Tongue (tissue), 2 donors: ENCODE measurements around the gene YY1. TPM values are rescaled to one million over a fixed set of nuclear protein-coding genes. Genes with fewer than 3 reads are reported as not detected.

Experiments
- DNase-seq: peaks from one replicate; pipeline ENCODE4 v3.0.0-alpha.2; 2015
- total RNA-seq: library from RNA; depleted of rRNA; stranded (reverse); fragments of >200 nt; gene quantifications from one replicate; pipeline ENCODE4 v1.2.3, GENCODE V29; 2014

YY1 gene
- total RNA-seq, 1 donor from 2014 or later, result 57.2 TPM

- no peak for DNase-seq
Measured at GRCh38 chr14:100314724-100315123, 75.8 kb downstream of the YY1 start.

GRCh38 chr14:100317389-100317788 is 78.4 kb downstream of the YY1 start:
- DNase-seq, result no peak

GRCh38 chr14:100317912-100318808 is 79.2 kb downstream of the YY1 start:
- DNase-seq, result peak; percentile 63

- DNase-seq, result no peak
Measured at GRCh38 chr14:100320157-100320856, 81.4 kb downstream of the YY1 start.

GRCh38 chr14:100321473-100322137 is 82.7 kb downstream of the YY1 start:
- DNase-seq, result peak; percentile 58

- no peak for DNase-seq
Measured at GRCh38 chr14:100322138-100322957, 83.4 kb downstream of the YY1 start.

- DNase-seq, result no peak
Measured at GRCh38 chr14:100323121-100323941, 84.4 kb downstream of the YY1 start, which contains the start of gene SLC25A47. Gene SLC25A47 (plus strand): TSS chr14:100323339. CDS start chr14:100323415, 76 bp downstream.

GRCh38 chr14:100323942-100324307 is 85.0 kb downstream of the YY1 start:
- DNase-seq, result no peak

- no peak for DNase-seq
Measured at GRCh38 chr14:100325231-100325632, 86.3 kb downstream of the YY1 start.

- DNase-seq, result no peak
Measured at GRCh38 chr14:100325958-100326357, 87.0 kb downstream of the YY1 start.

- no peak for DNase-seq
Measured at GRCh38 chr14:100327128-100327527, 88.2 kb downstream of the YY1 start.

- no peak for DNase-seq
Measured at GRCh38 chr14:100328495-100329163, 89.7 kb downstream of the YY1 start.

GRCh38 chr14:100329233-100330006 is 90.5 kb downstream of the YY1 start:
- no peak for DNase-seq

GRCh38 chr14:100330007-100330344 is 91.0 kb downstream of the YY1 start:
- no peak for DNase-seq

- DNase-seq, result no peak
Measured at GRCh38 chr14:100330388-100330931, 91.5 kb downstream of the YY1 start.

GRCh38 chr14:100332071-100332639 is 93.2 kb downstream of the YY1 start:
- no peak for DNase-seq
